A673 (cell line): ENCODE results near the gene MAP2K3. TPM values are rescaled to one million over a fixed set of nuclear protein-coding genes. Genes with fewer than 3 reads are reported as not detected.

Source experiments
- BruUV-seq: library from RNA; stranded (reverse); fragments of 400-500 nt; replicated peaks from 2 replicates; lab custom pipeline; 2021; lab: Mats Ljungman, UMichigan
- CTCF ChIA-PET: fragments of 300-600 bp; sonication (Branson Sonifier 250); formaldehyde crosslinking; loops from one replicate; lab custom pipeline; 2022; ENCODE audit warnings: antibody characterized with exemption; lab: Charles Lee
- POLR2A ChIA-PET: fragments of 300-600 bp; sonication (Branson Sonifier 250); formaldehyde crosslinking; loops from one replicate; lab custom pipeline; 2022; ENCODE audit warnings: antibody characterized with exemption; ENCODE audit not compliant: low non-redundant PET; lab: Charles Lee
- DNase-seq: peaks from one replicate; pipeline ENCODE4 v3.0.0-alpha.2; 2015; ENCODE audit warnings: low spot score
- H3K27ac ChIP-seq: fragments of 200-600 bp; sonication (generic); 2 replicates; pipeline ENCODE4 v1.5.1; 2016; ENCODE audit warnings: mixed run types, low read depth, mild to moderate bottlenecking, mixed read lengths, antibody characterized with exemption, low read length; ENCODE audit not compliant: poor library complexity, severe bottlenecking
- H3K27me3 ChIP-seq: fragments of 200-600 bp; sonication (generic); replicated peaks from 2 replicates; pipeline ENCODE4 v1.6.1; 2017; ENCODE audit warnings: mixed run types, low read depth, mild to moderate bottlenecking, mixed read lengths, antibody characterized with exemption, low read length; ENCODE audit not compliant: insufficient read depth, poor library complexity
- H3K36me3 ChIP-seq: fragments of 200-600 bp; sonication (generic); 2 replicates; pipeline ENCODE4 v1.6.1; 2016; ENCODE audit warnings: mixed run types, mild to moderate bottlenecking, mixed read lengths, antibody characterized with exemption, low read length; ENCODE audit not compliant: insufficient read depth, poor library complexity, severe bottlenecking
- H3K4me1 ChIP-seq: fragments of 200-600 bp; sonication (generic); 2 replicates; pipeline ENCODE4 v1.6.1; 2017; ENCODE audit warnings: mixed run types, mild to moderate bottlenecking, mixed read lengths, antibody characterized with exemption, low read length; ENCODE audit not compliant: insufficient read depth, poor library complexity, severe bottlenecking
- H3K4me3 ChIP-seq: fragments of 200-600 bp; sonication (generic); 2 replicates; pipeline ENCODE4 v1.5.1; 2016; ENCODE audit warnings: low read depth, mixed run types, mild to moderate bottlenecking, mixed read lengths, low read length; ENCODE audit not compliant: poor library complexity, severe bottlenecking
- H3K9me3 ChIP-seq: fragments of 200-600 bp; sonication (generic); 2 replicates; pipeline ENCODE4 v1.6.1; 2016; ENCODE audit warnings: mixed run types, low read depth, mild to moderate bottlenecking, mixed read lengths, antibody characterized with exemption, low read length; ENCODE audit not compliant: poor library complexity, severe bottlenecking
- EZH2 ChIP-seq: fragments of 200-600 bp; sonication (generic); IDR thresholded peaks from 2 replicates; pipeline ENCODE4 v1.6.1; 2017; ENCODE audit warnings: borderline replicate concordance, low read depth, mild to moderate bottlenecking, mixed read lengths, antibody characterized with exemption, low read length; ENCODE audit not compliant: poor library complexity, severe bottlenecking
- intact Hi-C: fragments of 100-400 bp; cut with micrococcal nuclease; formaldehyde crosslinking; loops from one replicate; pipeline ENCODE4 v1.10.0; 2022; ENCODE audit not compliant: unreplicated experiment
- total RNA-seq: library from RNA; stranded (reverse); gene quantifications from 2 replicates; pipeline ENCODE4 v1.2.3, GENCODE V29; 2021
- TF ChIP-seq, protein P1 (sequence below): fragments of 300-800, 200-600 bp; sonication (generic); conservative IDR thresholded peaks from 2 replicates; pipeline ENCODE4 v1.5.1; 2017; ENCODE audit warnings: low read depth, mild to moderate bottlenecking, antibody characterized with exemption, low read length, moderate library complexity, mixed read lengths

The MAP2K3 gene
- total RNA-seq, 1 experiment from 2014 or later: 44.0 TPM

- no peak overlapping the region for H3K4me3 ChIP-seq
- H3K9me3 ChIP-seq: no peaks in the 10 kb centered on the region
- no peaks in the 10 kb centered on the region for H3K27me3 ChIP-seq
- no peak for DNase-seq
- no TSS peak for BruUV-seq
- H3K36me3 ChIP-seq: no peaks in the 10 kb centered on the region
- POLR2A ChIA-PET: no interaction called here
- intact Hi-C loops: no loop called here
- CTCF ChIA-PET: interaction anchor here (0.5 to 1.3 kb wide), 4 partner anchors 101 to 234 kb away, joined by 3 to 9 read pairs (median 8); no protein-coding TSS in a partner anchor
- H3K27ac ChIP-seq: no peak overlapping the region
- no peak for TF ChIP-seq EZH2
- TF ChIP-seq, protein P1, sequence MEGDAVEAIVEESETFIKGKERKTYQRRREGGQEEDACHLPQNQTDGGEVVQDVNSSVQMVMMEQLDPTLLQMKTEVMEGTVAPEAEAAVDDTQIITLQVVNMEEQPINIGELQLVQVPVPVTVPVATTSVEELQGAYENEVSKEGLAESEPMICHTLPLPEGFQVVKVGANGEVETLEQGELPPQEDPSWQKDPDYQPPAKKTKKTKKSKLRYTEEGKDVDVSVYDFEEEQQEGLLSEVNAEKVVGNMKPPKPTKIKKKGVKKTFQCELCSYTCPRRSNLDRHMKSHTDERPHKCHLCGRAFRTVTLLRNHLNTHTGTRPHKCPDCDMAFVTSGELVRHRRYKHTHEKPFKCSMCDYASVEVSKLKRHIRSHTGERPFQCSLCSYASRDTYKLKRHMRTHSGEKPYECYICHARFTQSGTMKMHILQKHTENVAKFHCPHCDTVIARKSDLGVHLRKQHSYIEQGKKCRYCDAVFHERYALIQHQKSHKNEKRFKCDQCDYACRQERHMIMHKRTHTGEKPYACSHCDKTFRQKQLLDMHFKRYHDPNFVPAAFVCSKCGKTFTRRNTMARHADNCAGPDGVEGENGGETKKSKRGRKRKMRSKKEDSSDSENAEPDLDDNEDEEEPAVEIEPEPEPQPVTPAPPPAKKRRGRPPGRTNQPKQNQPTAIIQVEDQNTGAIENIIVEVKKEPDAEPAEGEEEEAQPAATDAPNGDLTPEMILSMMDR: no peak
- peaks cover 21% of the 10 kb centered on the region for H3K4me1 ChIP-seq
These were observed 4.9 kb upstream of the MAP2K3 start for GRCh38 chr17:21279582-21279981.

DNA sequence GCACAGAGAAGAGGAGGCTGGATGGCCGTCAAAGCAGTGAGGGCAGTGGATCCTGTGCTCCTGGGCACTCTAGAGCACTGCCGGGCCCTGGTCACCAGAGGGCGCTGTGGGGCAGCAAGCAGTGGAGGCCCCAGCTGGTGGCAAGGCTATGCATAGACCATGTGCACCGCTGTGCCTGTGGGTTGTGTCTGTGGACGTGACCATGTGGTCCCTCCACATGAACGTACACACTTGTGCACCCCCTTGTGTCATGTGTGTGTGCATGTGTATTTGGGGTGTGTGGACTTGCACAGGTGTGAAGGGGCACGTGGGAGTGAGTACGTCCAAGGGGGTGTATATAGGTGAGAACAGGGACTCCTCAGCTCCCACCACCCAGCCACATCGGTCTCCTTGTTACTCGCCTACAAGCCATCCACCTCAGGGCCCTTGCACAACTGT is 4.4 kb upstream of the MAP2K3 start:
- DNase-seq: peak; percentile 90
- TF ChIP-seq EZH2: no peak
- TF ChIP-seq, protein P1: peak; percentile 98
- Histone ChIP-seq H3K9me3 (no peaks in the 10 kb centered on the region), H3K4me1 (peaks cover 18% of the 10 kb centered on the region), H3K27me3 (no peaks in the 10 kb centered on the region), H3K4me3 (no peak overlapping the region), H3K27ac (no peak overlapping the region), H3K36me3 (no peaks in the 10 kb centered on the region)
- ChIA-PET POLR2A (no interaction called here), CTCF (interaction anchor here (0.6 to 1.3 kb wide), 4 partner anchors 177 to 554 kb away, joined by 3 to 8 read pairs (median 5); no protein-coding TSS in a partner anchor)
- intact Hi-C loops: loop anchor here (1.0 to 5.0 kb wide), 2 partner anchors 177 to 231 kb away; no protein-coding TSS in a partner anchor
- BruUV-seq: no TSS peak

GRCh38 chr17:21282231-21282630 is 2.3 kb upstream of the MAP2K3 start:
- intact Hi-C loops: loop anchor here (5.0 kb wide), 1 partner anchor 175 kb away; no protein-coding TSS in a partner anchor
- H3K27me3 ChIP-seq: no peaks in the 10 kb centered on the region
- ChIA-PET POLR2A (no interaction called here), CTCF (interaction anchor here (0.8 to 0.9 kb wide), 2 partner anchors 229 to 231 kb away, joined by 3 to 4 read pairs; no protein-coding TSS in a partner anchor)
- H3K36me3 ChIP-seq: no peaks in the 10 kb centered on the region
- H3K27ac ChIP-seq: no peak overlapping the region
- H3K9me3 ChIP-seq: no peaks in the 10 kb centered on the region
- no TSS peak for BruUV-seq
- peak; percentile 72 for DNase-seq
- H3K4me3 ChIP-seq: no peak overlapping the region
- no peak for TF ChIP-seq EZH2
- TF ChIP-seq, protein P1: no peak
- peaks cover 20% of the 10 kb centered on the region for H3K4me1 ChIP-seq
